ENCODE measurements around the gene PARP14.
"Not testable (repeated sequence)": the region's sequence is repeated elsewhere in the genome, so short reads cannot be mapped to it uniquely, and the experiment has no call there.

PARP14 gene

GRCh38 chr3:122705379-122705778 is 24.7 kb downstream of the PARP14 start:
- H2BK12ac ChIP-seq (ENCODE audit: low read length), result no peak overlapping the region
- H3K23ac ChIP-seq (ENCODE audit: low read length), result no peak overlapping the region
- no peaks in the 10 kb centered on the region for H3K79me2 ChIP-seq (ENCODE audit: control insufficient read depth, insufficient read depth, low read length, poor library complexity)
- no peaks in the 10 kb centered on the region for H3K79me1 ChIP-seq (ENCODE audit: low read length)
- H2AK5ac ChIP-seq (ENCODE audit: low read length), result no peak overlapping the region
- H4K8ac ChIP-seq (ENCODE audit: low read depth, low read length), result no peak overlapping the region
- no peak overlapping the region for H3K9ac ChIP-seq (ENCODE audit: low read length)
- H4K12ac ChIP-seq (ENCODE audit: low read depth, low read length), result no peak overlapping the region
- H3K18ac ChIP-seq (ENCODE audit: low read length), result no peak overlapping the region
- no peaks in the 10 kb centered on the region for H3K36me3 ChIP-seq (ENCODE audit: control insufficient read depth in 1 of 2, insufficient read depth in 2 of 2, low read length in 2 of 2)
- no peak overlapping the region for H3K4ac ChIP-seq (ENCODE audit: low read depth, low read length)
- H3K9me3 ChIP-seq (ENCODE audit: insufficient read depth, low read depth, low read length), result no peaks in the 10 kb centered on the region
- no peak overlapping the region for H2AFZ ChIP-seq (ENCODE audit: insufficient read depth, low read length, poor library complexity)
- H2BK5ac ChIP-seq (ENCODE audit: low read depth, low read length, poor library complexity), result no peak overlapping the region
- no peak overlapping the region for H3K14ac ChIP-seq (ENCODE audit: low read length)
- H3K4me2 ChIP-seq (ENCODE audit: low read length), result no peak overlapping the region
- H3K27me3 ChIP-seq (ENCODE audit: insufficient read depth, low read length), result no peaks in the 10 kb centered on the region
- no peak overlapping the region for H4K91ac ChIP-seq (ENCODE audit: low read depth, low read length)
- no peak overlapping the region for H3K4me3 ChIP-seq (ENCODE audit: low read depth, low read length)
- no peak for DNase-seq
- no peak overlapping the region for H2BK120ac ChIP-seq (ENCODE audit: insufficient read depth, low read length, poor library complexity)
- H3K27ac ChIP-seq (ENCODE audit: low read depth, low read length), result no peak overlapping the region
- no CpG with 5 or more reads among the region's 1 CpG for WGBS (ENCODE audit: extremely low coverage, insufficient coverage, insufficient read length)
- H3K4me1 ChIP-seq (ENCODE audit: control insufficient read depth in 1 of 2, insufficient read depth in 2 of 2, low read length in 2 of 2), result no peaks in the 10 kb centered on the region

- H2AFZ ChIP-seq (ENCODE audit: insufficient read depth, low read length, poor library complexity); H3K23ac ChIP-seq (ENCODE audit: low read length); DNase-seq; H3K9me3 ChIP-seq (ENCODE audit: insufficient read depth, low read depth, low read length); H3K4me2 ChIP-seq (ENCODE audit: low read length); H3K4me1 ChIP-seq (ENCODE audit: control insufficient read depth in 1 of 2, insufficient read depth in 2 of 2, low read length in 2 of 2); H3K27me3 ChIP-seq (ENCODE audit: insufficient read depth, low read length); H4K8ac ChIP-seq (ENCODE audit: low read depth, low read length); H2BK120ac ChIP-seq (ENCODE audit: insufficient read depth, low read length, poor library complexity); H3K4ac ChIP-seq (ENCODE audit: low read depth, low read length); H3K79me1 ChIP-seq (ENCODE audit: low read length); H3K36me3 ChIP-seq (ENCODE audit: control insufficient read depth in 1 of 2, insufficient read depth in 2 of 2, low read length in 2 of 2); H3K9ac ChIP-seq (ENCODE audit: low read length); H2AK5ac ChIP-seq (ENCODE audit: low read length); H3K79me2 ChIP-seq (ENCODE audit: control insufficient read depth, insufficient read depth, low read length, poor library complexity); H2BK12ac ChIP-seq (ENCODE audit: low read length); H3K4me3 ChIP-seq (ENCODE audit: low read depth, low read length); H3K14ac ChIP-seq (ENCODE audit: low read length); H2BK5ac ChIP-seq (ENCODE audit: low read depth, low read length, poor library complexity); H4K12ac ChIP-seq (ENCODE audit: low read depth, low read length); H3K27ac ChIP-seq (ENCODE audit: low read depth, low read length); H4K91ac ChIP-seq (ENCODE audit: low read depth, low read length); H3K18ac ChIP-seq (ENCODE audit: low read length): not testable (repeated sequence)
- no CpG with 5 or more reads among the region's 1 CpG for WGBS (ENCODE audit: extremely low coverage, insufficient coverage, insufficient read length)
Observed at GRCh38 chr3:122710616-122711251, 30.1 kb downstream of the PARP14 start.

- no peak overlapping the region for H2BK12ac ChIP-seq (ENCODE audit: low read length)
- no peaks in the 10 kb centered on the region for H3K9me3 ChIP-seq (ENCODE audit: insufficient read depth, low read depth, low read length)
- H3K27ac ChIP-seq (ENCODE audit: low read depth, low read length), result no peak overlapping the region
- H3K79me1 ChIP-seq (ENCODE audit: low read length), result no peaks in the 10 kb centered on the region
- H4K91ac ChIP-seq (ENCODE audit: low read depth, low read length), result no peak overlapping the region
- H2BK5ac ChIP-seq (ENCODE audit: low read depth, low read length, poor library complexity), result no peak overlapping the region
- H3K4me3 ChIP-seq (ENCODE audit: low read depth, low read length), result no peak overlapping the region
- H2BK120ac ChIP-seq (ENCODE audit: insufficient read depth, low read length, poor library complexity), result no peak overlapping the region
- H2AFZ ChIP-seq (ENCODE audit: insufficient read depth, low read length, poor library complexity), result no peak overlapping the region
- no peak overlapping the region for H4K8ac ChIP-seq (ENCODE audit: low read depth, low read length)
- H3K36me3 ChIP-seq (ENCODE audit: control insufficient read depth in 1 of 2, insufficient read depth in 2 of 2, low read length in 2 of 2), result no peaks in the 10 kb centered on the region
- H3K4me1 ChIP-seq (ENCODE audit: control insufficient read depth in 1 of 2, insufficient read depth in 2 of 2, low read length in 2 of 2), result no peaks in the 10 kb centered on the region
- no peak overlapping the region for H3K4ac ChIP-seq (ENCODE audit: low read depth, low read length)
- no peak overlapping the region for H3K18ac ChIP-seq (ENCODE audit: low read length)
- no peak overlapping the region for H3K23ac ChIP-seq (ENCODE audit: low read length)
- H2AK5ac ChIP-seq (ENCODE audit: low read length), result no peak overlapping the region
- no peaks in the 10 kb centered on the region for H3K79me2 ChIP-seq (ENCODE audit: control insufficient read depth, insufficient read depth, low read length, poor library complexity)
- H3K4me2 ChIP-seq (ENCODE audit: low read length), result no peak overlapping the region
- H3K14ac ChIP-seq (ENCODE audit: low read length), result no peak overlapping the region
- DNase-seq, result no peak
- no peak overlapping the region for H3K9ac ChIP-seq (ENCODE audit: low read length)
- WGBS (ENCODE audit: extremely low coverage, insufficient coverage, insufficient read length), result no CpG with 5 or more reads among the region's 3 CpGs
- no peak overlapping the region for H4K12ac ChIP-seq (ENCODE audit: low read depth, low read length)
- no peaks in the 10 kb centered on the region for H3K27me3 ChIP-seq (ENCODE audit: insufficient read depth, low read length)
Observed at GRCh38 chr3:122714273-122714672, 33.6 kb downstream of the PARP14 start.

- no CpG with 5 or more reads among the region's 4 CpGs for WGBS (ENCODE audit: extremely low coverage, insufficient coverage, insufficient read length)
- no peak overlapping the region for H2AK5ac ChIP-seq (ENCODE audit: low read length)
Observed at GRCh38 chr3:122716667-122717066, 36.0 kb downstream of the PARP14 start.

More at GRCh38 chr3:122716667-122717066, 36.0 kb downstream of the PARP14 start:
- Histone ChIP-seq H3K27me3 (ENCODE audit: insufficient read depth, low read length) (no peaks in the 10 kb centered on the region), H2BK5ac (ENCODE audit: low read depth, low read length, poor library complexity) (no peak overlapping the region), H2BK12ac (ENCODE audit: low read length) (no peak overlapping the region), H3K23ac (ENCODE audit: low read length) (no peak overlapping the region), H3K4me3 (ENCODE audit: low read depth, low read length) (no peak overlapping the region), H3K27ac (ENCODE audit: low read depth, low read length) (no peak overlapping the region), H3K79me2 (ENCODE audit: control insufficient read depth, insufficient read depth, low read length, poor library complexity) (no peaks in the 10 kb centered on the region), H3K9ac (ENCODE audit: low read length) (no peak overlapping the region), H2AFZ (ENCODE audit: insufficient read depth, low read length, poor library complexity) (no peak overlapping the region), H3K18ac (ENCODE audit: low read length) (no peak overlapping the region), H4K8ac (ENCODE audit: low read depth, low read length) (no peak overlapping the region), H3K36me3 (ENCODE audit: control insufficient read depth in 1 of 2, insufficient read depth in 2 of 2, low read length in 2 of 2) (no peaks in the 10 kb centered on the region), H2BK120ac (ENCODE audit: insufficient read depth, low read length, poor library complexity) (no peak overlapping the region), H3K9me3 (ENCODE audit: insufficient read depth, low read depth, low read length) (no peaks in the 10 kb centered on the region), H3K14ac (ENCODE audit: low read length) (no peak overlapping the region), H3K79me1 (ENCODE audit: low read length) (no peaks in the 10 kb centered on the region), H3K4me2 (ENCODE audit: low read length) (no peak overlapping the region), H3K4ac (ENCODE audit: low read depth, low read length) (no peak overlapping the region), H4K12ac (ENCODE audit: low read depth, low read length) (no peak overlapping the region), H4K91ac (ENCODE audit: low read depth, low read length) (no peak overlapping the region), H3K4me1 (ENCODE audit: control insufficient read depth in 1 of 2, insufficient read depth in 2 of 2, low read length in 2 of 2) (no peaks in the 10 kb centered on the region)
- no peak for DNase-seq
